Pancreas (tissue), 10 donors: ENCODE data around the gene GPR18. TPM values are rescaled to one million over a fixed set of nuclear protein-coding genes. Genes with fewer than 3 reads are reported as not detected.

Experiments used
- ATAC-seq, 4 donors: fragments of 200-7000 bp; cut with Tn5 transposase; one replicate each; pipeline versions ENCODE4 v1.8.0 to v1.9.1; 2020; ENCODE audit warnings: mild to moderate bottlenecking in 4 of 4, moderate library complexity in 4 of 4
- DNase-seq, 6 donors: peaks; one replicate each; pipeline ENCODE4 v3.0.0-alpha.2; 2020
- FAIRE-seq: peaks from 2 replicates; lab custom pipeline; 2012; peaks lifted over from hg19 to GRCh38; lab: Jason Lieb, UNC
- H3K27ac ChIP-seq, 4 donors: fragments of 200-600 bp; sonication (generic); 1 replicate in 3 of 4; 2 replicates in 1 of 4; pipeline versions ENCODE4 v1.5.0 to v1.8.0; 2020
- H3K27me3 ChIP-seq, 4 donors: fragments of 200-600 bp; one replicate each; pipeline ENCODE4 v1.8.0; 2021
- H3K36me3 ChIP-seq, 3 donors: fragments of 200-600 bp; sonication (generic) in 1 of 3; one replicate each; pipeline versions ENCODE4 v1.5.0 to v1.8.0; 2020 to 2021
- H3K4me1 ChIP-seq, 3 donors: fragments of 200-600 bp; one replicate each; pipeline ENCODE4 v1.8.0; 2021
- H3K4me3 ChIP-seq, 4 donors: fragments of 200-600 bp; sonication (generic) in 2 of 4; one replicate each; pipeline versions ENCODE4 v1.5.0 to v1.8.0; 2020 to 2021
- H3K9me3 ChIP-seq, 4 donors: fragments of 200-600 bp; one replicate each; pipeline ENCODE4 v1.8.0; 2021
- WGBS, 2 donors: extraction: QIAGEN DNeasy Blood & Tissue Kit; methylation state at CpG; one replicate each; pipeline ENCODE4 v1.1.7; 2013; 5-methylcytosine and 5-hydroxymethylcytosine counted together
- intact Hi-C, 3 donors: fragments of 100-400 bp; cut with DNase I; formaldehyde crosslinking; loops; one replicate each; pipeline versions ENCODE4 v1.11.1 to v1.14.2; 2022
- polyA plus RNA-seq, 2 donors: library from polyadenylated mRNA; stranded (reverse); fragments of 200-250 nt; gene quantifications; one replicate each; pipeline ENCODE4 v1.2.3, GENCODE V29; 2013
- total RNA-seq, 6 donors: library from RNA; stranded (reverse); fragmentation: NEBNext Ultra II Directional in 4 of 6; extraction: Animal tissue kit (Norgen Biotek cat#: 25700) in 4 of 6; gene quantifications; one replicate each; pipeline versions ENCODE4 v1.2.1 to v1.2.4, GENCODE V29; 2021 to 2023
- TF ChIP-seq, protein P1 (sequence below), 4 donors: fragments of 200-600 bp; sonication (generic) in 3 of 4; IDR thresholded peaks; one replicate each; pipeline versions ENCODE4 v1.5.0 to v1.8.0; 2021; ENCODE audit warnings: antibody characterized with exemption in 4 of 4
- donor health status: healthy with polysubstance abuse.
- donor health status: DM: no; HTN: no; CAD: no; lungs with moderate emphysema.
- donor health status: DM: no; HTN: no; CAD: no.
- donor health status: control.
- donor health status: control.
- donor health status: Bipolar disorder and iron deficiency.
- donor health status: DM: yes; HTN: yes; CAD: no.
- donor health status: DM: no; HTN: no; CAD: no.
- donor health status: DM: no; HTN: no; CAD: no.
- donor health status: DM: yes; HTN: yes; CAD: no.

Gene GPR18
- total and polyA plus RNA-seq, 8 donors = 0.14 to 0.22 TPM; not detected in 6

DNA sequence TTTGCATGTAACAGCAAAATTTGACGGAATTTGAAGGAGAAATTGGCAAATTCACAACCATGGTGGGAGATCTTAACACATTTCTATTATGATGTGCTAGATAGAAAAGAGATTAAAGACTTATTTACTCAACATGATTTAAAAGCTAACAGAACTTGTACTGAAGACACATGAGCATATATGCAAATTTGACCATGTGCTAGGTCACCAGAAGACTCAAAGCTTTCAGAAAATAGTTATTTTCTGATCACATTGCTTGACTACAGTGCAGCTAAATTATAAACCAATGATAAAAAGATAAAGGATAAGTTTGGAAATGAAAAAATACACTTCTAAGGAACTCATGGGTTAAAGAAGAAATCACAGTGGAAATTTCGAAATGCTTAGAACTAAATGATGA is 39.9 kb upstream of the GPR18 start:
- H3K27me3 ChIP-seq = no peaks in the 10 kb centered on the region
- intact Hi-C loops = no loop called here

DNA sequence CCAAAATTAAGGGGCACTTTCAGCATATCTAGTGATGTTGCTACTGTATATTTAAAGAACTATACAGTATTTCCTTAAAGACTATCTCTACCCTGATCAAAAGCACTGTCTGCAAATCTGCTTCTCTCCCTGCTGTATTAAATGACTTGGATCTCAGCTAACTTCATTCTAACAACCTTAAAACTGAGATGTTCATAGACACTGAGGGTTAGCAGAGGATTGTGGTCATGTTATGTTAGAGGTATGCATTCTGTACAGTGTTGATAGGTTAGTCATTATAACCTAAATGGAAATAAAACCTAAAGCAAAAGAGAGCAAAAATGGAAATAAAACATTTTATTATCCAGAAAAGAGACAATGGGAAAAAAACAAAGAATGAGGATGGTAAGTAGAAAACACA is 39.2 kb upstream of the GPR18 start:
- Histone ChIP-seq H3K9me3 (no peaks in the 10 kb centered on the region), H3K27me3 (no peaks in the 10 kb centered on the region), H3K36me3 (no peaks in the 10 kb centered on the region), H3K4me1 (no peaks in the 10 kb centered on the region), H3K4me3 (no peak overlapping the region), H3K27ac (no peak overlapping the region)
- intact Hi-C loops = no loop called here
- TF ChIP-seq, protein P1, sequence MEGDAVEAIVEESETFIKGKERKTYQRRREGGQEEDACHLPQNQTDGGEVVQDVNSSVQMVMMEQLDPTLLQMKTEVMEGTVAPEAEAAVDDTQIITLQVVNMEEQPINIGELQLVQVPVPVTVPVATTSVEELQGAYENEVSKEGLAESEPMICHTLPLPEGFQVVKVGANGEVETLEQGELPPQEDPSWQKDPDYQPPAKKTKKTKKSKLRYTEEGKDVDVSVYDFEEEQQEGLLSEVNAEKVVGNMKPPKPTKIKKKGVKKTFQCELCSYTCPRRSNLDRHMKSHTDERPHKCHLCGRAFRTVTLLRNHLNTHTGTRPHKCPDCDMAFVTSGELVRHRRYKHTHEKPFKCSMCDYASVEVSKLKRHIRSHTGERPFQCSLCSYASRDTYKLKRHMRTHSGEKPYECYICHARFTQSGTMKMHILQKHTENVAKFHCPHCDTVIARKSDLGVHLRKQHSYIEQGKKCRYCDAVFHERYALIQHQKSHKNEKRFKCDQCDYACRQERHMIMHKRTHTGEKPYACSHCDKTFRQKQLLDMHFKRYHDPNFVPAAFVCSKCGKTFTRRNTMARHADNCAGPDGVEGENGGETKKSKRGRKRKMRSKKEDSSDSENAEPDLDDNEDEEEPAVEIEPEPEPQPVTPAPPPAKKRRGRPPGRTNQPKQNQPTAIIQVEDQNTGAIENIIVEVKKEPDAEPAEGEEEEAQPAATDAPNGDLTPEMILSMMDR (IDR thresholded peaks at IDR 0.05) = no peak
- FAIRE-seq (no peak), DNase-seq (no peak), ATAC-seq (no peak)

More for the DNA sequence above, 39.9 kb upstream of the GPR18 start:
- FAIRE-seq = no peak
- Histone ChIP-seq H3K4me1 (no peaks in the 10 kb centered on the region), H3K9me3 (no peaks in the 10 kb centered on the region), H3K27ac (no peak overlapping the region), H3K4me3 (no peak overlapping the region), H3K36me3 (no peaks in the 10 kb centered on the region)
- DNase-seq = no peak
- no peak for ATAC-seq
- TF ChIP-seq, protein P1 (IDR thresholded peaks at IDR 0.05) = no peak
- 88% methylated on average over 2 of the region's 2 CpGs for WGBS, 2 donors

DNA sequence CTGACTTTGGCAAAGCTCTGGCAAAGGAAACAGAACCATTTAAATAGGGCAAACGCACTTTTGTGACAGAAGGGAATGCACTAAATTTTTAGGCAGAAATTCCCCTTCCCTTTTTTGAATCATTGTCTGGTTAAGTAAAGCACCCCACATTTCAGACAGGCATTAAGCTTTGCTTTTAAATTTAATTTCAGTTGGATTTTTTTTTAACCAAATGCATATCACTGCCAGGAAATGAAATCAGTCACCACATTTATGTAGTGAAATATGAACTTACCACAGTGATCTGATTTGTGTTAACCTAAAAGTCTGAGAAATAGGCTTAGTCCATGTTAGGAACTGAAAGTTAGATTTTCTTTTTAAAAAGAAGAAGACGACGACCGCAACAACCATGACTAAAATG is 38.2 kb upstream of the GPR18 start:
- 87 to 94% methylated on average over 4 of the region's 4 CpGs for WGBS, 2 donors
- no peaks in the 10 kb centered on the region for H3K27me3 ChIP-seq
- H3K36me3 ChIP-seq = no peaks in the 10 kb centered on the region
- FAIRE-seq (no peak), ATAC-seq (peak in 1 of 4 donors; percentile 27), DNase-seq (no peak)
- TF ChIP-seq, protein P1 (IDR thresholded peaks at IDR 0.05) = no peak
- no peaks in the 10 kb centered on the region for H3K4me1 ChIP-seq
- H3K27ac ChIP-seq = no peak overlapping the region
- intact Hi-C loops = no loop called here
- H3K4me3 ChIP-seq = no peak overlapping the region
- no peaks in the 10 kb centered on the region for H3K9me3 ChIP-seq

DNA sequence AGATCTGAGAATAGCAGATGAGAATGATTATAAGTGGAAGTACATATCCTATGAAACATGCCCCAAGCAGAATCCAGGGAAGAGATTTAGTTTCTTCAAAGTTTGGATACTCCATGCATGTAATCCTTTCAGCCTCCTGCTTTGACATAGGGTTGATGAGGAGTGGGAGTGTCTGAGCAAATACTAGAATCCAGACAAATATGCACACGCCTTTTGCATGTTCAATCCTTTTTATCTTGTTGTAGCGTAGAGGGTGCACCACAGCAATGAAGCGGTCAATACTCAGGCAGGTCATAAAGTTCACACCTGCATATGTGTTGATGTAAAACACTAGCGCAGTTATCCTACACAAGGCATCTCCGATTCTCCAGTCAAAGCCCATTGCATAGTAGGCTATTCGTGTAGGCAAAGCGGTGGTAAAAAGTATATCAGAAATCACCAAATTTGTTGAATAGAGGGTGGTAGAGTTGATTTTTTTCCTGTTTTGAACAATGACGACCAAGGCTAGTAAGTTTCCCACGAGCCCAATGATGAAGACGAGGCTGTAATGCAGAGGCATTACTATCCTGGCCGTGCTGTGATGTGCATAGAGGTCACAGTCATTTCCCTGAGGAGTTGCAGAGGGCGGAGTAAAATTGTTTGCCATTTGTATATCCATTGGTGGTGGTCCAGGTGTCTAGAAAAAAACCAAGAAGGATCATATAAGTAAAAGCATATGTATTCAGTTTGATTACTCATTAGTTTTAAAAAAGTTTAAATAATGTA is 37.5 kb upstream of the GPR18 start:
- H3K9me3 ChIP-seq = no peaks in the 10 kb centered on the region
- H3K4me1 ChIP-seq = no peaks in the 10 kb centered on the region
- H3K27ac ChIP-seq = no peak overlapping the region
- DNase-seq (no peak), FAIRE-seq (no peak), ATAC-seq (no peak)
- TF ChIP-seq, protein P1 (IDR thresholded peaks at IDR 0.05) = no peak
- H3K27me3 ChIP-seq = no peaks in the 10 kb centered on the region
- intact Hi-C loops = no loop called here
- 94 to 96% methylated on average over 12 of the region's 12 CpGs for WGBS, 2 donors
- no peak overlapping the region for H3K4me3 ChIP-seq
- no peaks in the 10 kb centered on the region for H3K36me3 ChIP-seq

DNA sequence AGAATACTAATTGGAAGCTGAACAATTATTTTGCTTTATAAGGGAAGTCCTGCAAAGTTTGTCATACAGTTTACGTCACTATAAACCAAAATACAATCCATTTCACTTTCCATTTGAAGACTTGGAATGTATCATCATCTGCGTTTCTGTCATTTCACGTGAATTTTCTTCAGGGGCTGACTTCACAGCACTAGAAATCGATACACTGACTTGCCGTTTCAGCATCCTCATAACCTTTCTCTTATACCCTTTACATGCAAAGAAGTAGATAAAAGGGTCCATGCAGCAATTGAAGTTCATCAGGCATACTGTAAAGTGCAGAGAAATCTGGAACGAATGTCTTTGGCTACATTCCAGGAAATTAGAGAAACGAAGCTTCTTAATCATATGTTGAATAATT is 36.8 kb upstream of the GPR18 start:
- 82% methylated on average over 7 of the region's 7 CpGs for WGBS, 2 donors

More for the DNA sequence above, 36.8 kb upstream of the GPR18 start:
- FAIRE-seq (no peak), ATAC-seq (no peak), DNase-seq (no peak)
- intact Hi-C loops = no loop called here
- Histone ChIP-seq H3K4me1 (no peaks in the 10 kb centered on the region), H3K4me3 (no peak overlapping the region), H3K27ac (no peak overlapping the region), H3K36me3 (no peaks in the 10 kb centered on the region), H3K9me3 (no peaks in the 10 kb centered on the region), H3K27me3 (no peaks in the 10 kb centered on the region)
- TF ChIP-seq, protein P1 (IDR thresholded peaks at IDR 0.05) = no peak
